Naive B cell (primary cell): ENCODE measurements around the gene DMBT1. TPM values are rescaled to one million over a fixed set of nuclear protein-coding genes. Genes with fewer than 3 reads are reported as not detected.

Source experiments
- ATAC-seq, 2 donors: fragments of 150-1000 bp; cut with Tn5 transposase; 2 replicates each; pipeline ENCODE4 v1.10.0; 2021; ENCODE audit warnings: low read depth in 2 of 2, mild to moderate bottlenecking in 2 of 2, moderate library complexity in 2 of 2
- DNase-seq: peaks from one replicate; pipeline ENCODE4 v3.0.0; 2022
- H3K27ac Mint-ChIP-seq, 6 donors: one replicate each; pipeline ENCODE4 v1.8.0; 2020 to 2022; ENCODE audit warnings: mild to moderate bottlenecking in 6 of 6, mixed read lengths in 6 of 6, moderate library complexity in 5 of 6, inconsistent platforms in 2 of 6
- H3K27me3 Mint-ChIP-seq, 3 donors: one replicate each; pipeline ENCODE4 v1.8.0; 2021 to 2022; ENCODE audit warnings: mixed read lengths in 3 of 3, mild to moderate bottlenecking in 1 of 3
- H3K36me3 Mint-ChIP-seq, 2 donors: one replicate each; pipeline ENCODE4 v1.8.0; 2020 to 2022; ENCODE audit warnings: mixed read lengths in 2 of 2, inconsistent platforms in 1 of 2, mild to moderate bottlenecking in 1 of 2
- H3K4me1 Mint-ChIP-seq, 3 donors: one replicate each; pipeline ENCODE4 v1.8.0; 2020 to 2022; ENCODE audit warnings: mixed read lengths in 3 of 3, inconsistent platforms in 1 of 3, mild to moderate bottlenecking in 1 of 3, moderate library complexity in 1 of 3
- H3K4me3 Mint-ChIP-seq, 8 donors: one replicate each; pipeline ENCODE4 v1.8.0; 2020 to 2022; ENCODE audit warnings: mild to moderate bottlenecking in 8 of 8, mixed read lengths in 8 of 8, moderate library complexity in 8 of 8, inconsistent platforms in 2 of 8
- H3K9me3 Mint-ChIP-seq, 7 donors: one replicate each; pipeline ENCODE4 v1.8.0; 2020 to 2022; ENCODE audit warnings: mixed read lengths in 7 of 7, mild to moderate bottlenecking in 5 of 7, inconsistent platforms in 2 of 7, moderate library complexity in 1 of 7
- polyA plus RNA-seq, 6 donors: library from polyadenylated mRNA; unstranded; fragments of 300-500 nt; fragmentation: Illumina TruSeq; gene quantifications; one replicate each; pipeline ENCODE4 v1.2.3, GENCODE V29; 2021; ENCODE audit warnings: low read depth in 6 of 6

The DMBT1 gene
- polyA plus RNA-seq = not detected

DNA sequence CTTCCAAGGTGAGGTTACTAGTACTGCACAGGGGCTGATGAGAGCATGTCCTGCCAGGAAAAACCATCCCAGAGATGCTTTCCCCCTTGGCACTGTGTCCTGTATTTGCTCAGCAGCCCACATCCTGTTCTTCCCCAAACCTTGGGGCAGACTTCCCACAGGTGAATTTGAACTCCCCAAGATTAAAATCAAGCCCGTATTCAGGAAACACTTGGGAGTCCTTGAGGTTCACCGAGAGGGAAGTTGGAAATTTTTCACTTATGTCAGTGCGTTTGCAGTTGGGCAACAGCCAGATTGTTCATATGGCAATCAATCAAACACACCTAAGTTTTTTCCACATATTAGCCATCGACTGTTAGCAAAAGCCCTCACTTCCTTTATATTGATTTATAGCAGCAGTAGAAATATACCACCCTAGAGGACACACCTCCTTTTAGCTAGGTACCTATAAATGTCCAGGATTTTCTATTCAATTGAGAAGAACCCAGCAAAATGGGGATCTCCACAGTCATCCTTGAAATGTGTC is at the start of gene DMBT1:
Gene DMBT1, plus strand, starts transcription at position 476 of the 526 bp plus-strand sequence. Its CDS starts 17 bp downstream, at position 493.
- H3K27ac Mint-ChIP-seq = peak within 1 kb of the TSS in 1 of 6 donors; percentile 19
- ATAC-seq = no peak
- H3K36me3 Mint-ChIP-seq = peaks cover 4 to 7% of the 10 kb centered on the region in 2 donors
- H3K4me3 Mint-ChIP-seq = no peak within 1 kb of the TSS
- H3K9me3 Mint-ChIP-seq = peaks cover 2 to 5% (median 4%) of the 10 kb centered on the region in 7 donors
- no peaks in the 10 kb centered on the region for H3K4me1 Mint-ChIP-seq
- peaks cover 43 to 45% (median 43%) of the 10 kb centered on the region in 3 donors for H3K27me3 Mint-ChIP-seq
- DNase-seq = no peak

DNA sequence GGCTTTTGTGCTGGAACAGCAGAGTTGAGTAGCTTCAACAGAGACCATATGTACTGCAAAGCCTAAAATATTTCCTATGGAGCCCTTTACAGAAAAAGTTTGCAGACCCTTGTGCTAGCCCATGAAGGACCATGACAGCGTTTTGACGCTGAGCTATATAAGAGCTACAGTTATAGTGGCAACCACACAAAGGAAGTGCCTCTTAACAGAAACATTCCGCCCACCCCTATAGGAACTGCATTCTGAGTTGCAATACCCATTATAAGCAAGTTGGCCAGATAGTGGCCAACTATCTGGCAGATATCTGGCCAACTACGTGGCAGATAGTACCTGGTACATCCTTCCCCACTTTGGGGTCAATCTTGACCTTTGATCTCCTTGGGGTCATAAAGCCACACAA is 47.5 kb upstream of the DMBT1 start:
- DNase-seq (no peak), ATAC-seq (no peak)
- no peak overlapping the region for H3K4me3 Mint-ChIP-seq
- peaks cover 0 to 3% (median 3%) of the 10 kb centered on the region in 3 donors for H3K4me1 Mint-ChIP-seq
- no peak overlapping the region for H3K27ac Mint-ChIP-seq
- no peaks in the 10 kb centered on the region for H3K36me3 Mint-ChIP-seq
- no peaks in the 10 kb centered on the region for H3K9me3 Mint-ChIP-seq
- peaks cover 4 to 31% (median 12%) of the 10 kb centered on the region in 3 donors for H3K27me3 Mint-ChIP-seq

GRCh38 chr10:122514045-122514840 is 46.3 kb upstream of the DMBT1 start:
- Mint-ChIP-seq H3K9me3 (no peaks in the 10 kb centered on the region), H3K27me3 (peaks cover 7 to 30% (median 8%) of the 10 kb centered on the region in 3 donors), H3K27ac (no peak overlapping the region)

DNA sequence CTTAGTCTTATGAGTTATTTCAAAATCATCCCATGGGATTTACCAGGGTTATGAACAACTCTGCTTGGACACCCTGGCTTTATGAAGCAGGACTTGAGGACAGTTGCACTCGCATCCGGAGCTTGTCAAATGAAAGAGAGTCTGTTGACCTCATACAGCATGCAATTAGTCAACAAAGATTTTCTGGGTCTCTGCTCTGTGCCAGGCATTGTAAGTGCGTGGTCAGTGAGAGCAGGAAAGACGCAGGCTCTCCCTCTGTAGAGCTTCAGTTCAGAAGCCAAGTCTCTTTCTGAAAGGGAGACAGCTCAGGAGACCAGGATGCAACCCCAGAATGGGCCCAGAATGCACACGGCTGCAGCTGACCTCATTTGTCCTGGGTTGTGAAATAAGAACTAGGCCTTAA is 45.5 kb upstream of the DMBT1 start:
- H3K4me1 Mint-ChIP-seq = peaks cover 0 to 3% (median 3%) of the 10 kb centered on the region in 3 donors
- no peak for DNase-seq
- H3K36me3 Mint-ChIP-seq = no peaks in the 10 kb centered on the region
- no peaks in the 10 kb centered on the region for H3K9me3 Mint-ChIP-seq
- no peak overlapping the region for H3K27ac Mint-ChIP-seq
- H3K4me3 Mint-ChIP-seq = no peak overlapping the region
- no peak for ATAC-seq
- H3K27me3 Mint-ChIP-seq = peaks cover 5 to 29% (median 8%) of the 10 kb centered on the region in 3 donors

More at GRCh38 chr10:122514045-122514840, 46.3 kb upstream of the DMBT1 start:
- ATAC-seq (no peak), DNase-seq (no peak)
- Mint-ChIP-seq H3K4me3 (no peak overlapping the region), H3K36me3 (no peaks in the 10 kb centered on the region), H3K4me1 (peaks cover 0 to 3% (median 3%) of the 10 kb centered on the region in 3 donors)

- ATAC-seq (no peak), DNase-seq (no peak)
- H3K4me3 Mint-ChIP-seq = no peak overlapping the region
- H3K9me3 Mint-ChIP-seq = no peaks in the 10 kb centered on the region
- no peaks in the 10 kb centered on the region for H3K36me3 Mint-ChIP-seq
- H3K27me3 Mint-ChIP-seq = peaks cover 5 to 29% (median 8%) of the 10 kb centered on the region in 3 donors
- no peak overlapping the region for H3K27ac Mint-ChIP-seq
- peaks cover 0 to 3% (median 3%) of the 10 kb centered on the region in 3 donors for H3K4me1 Mint-ChIP-seq
Observed at GRCh38 chr10:122515588-122516231, 44.8 kb upstream of the DMBT1 start.

- H3K9me3 Mint-ChIP-seq = no peaks in the 10 kb centered on the region
- H3K36me3 Mint-ChIP-seq = no peaks in the 10 kb centered on the region
- peaks cover 0 to 3% (median 3%) of the 10 kb centered on the region in 3 donors for H3K4me1 Mint-ChIP-seq
- H3K4me3 Mint-ChIP-seq = no peak overlapping the region
- H3K27me3 Mint-ChIP-seq = peaks cover 5 to 34% (median 11%) of the 10 kb centered on the region in 3 donors
- H3K27ac Mint-ChIP-seq = peak overlapping the region in 1 of 6 donors; percentile 65
- ATAC-seq (no peak), DNase-seq (no peak)
Observed at GRCh38 chr10:122516734-122517133, 43.8 kb upstream of the DMBT1 start.

GRCh38 chr10:122519144-122519543 is 41.4 kb upstream of the DMBT1 start:
- H3K36me3 Mint-ChIP-seq = no peaks in the 10 kb centered on the region
- peak overlapping the region in 1 of 6 donors; percentile 66 for H3K27ac Mint-ChIP-seq
- H3K4me3 Mint-ChIP-seq = no peak overlapping the region
- H3K4me1 Mint-ChIP-seq = peaks cover 0 to 3% (median 3%) of the 10 kb centered on the region in 3 donors
- ATAC-seq (no peak), DNase-seq (no peak)
- H3K27me3 Mint-ChIP-seq = peaks cover 5 to 32% (median 11%) of the 10 kb centered on the region in 3 donors
- peaks cover 0 to 4% (median 0%) of the 10 kb centered on the region in 7 donors for H3K9me3 Mint-ChIP-seq

DNA sequence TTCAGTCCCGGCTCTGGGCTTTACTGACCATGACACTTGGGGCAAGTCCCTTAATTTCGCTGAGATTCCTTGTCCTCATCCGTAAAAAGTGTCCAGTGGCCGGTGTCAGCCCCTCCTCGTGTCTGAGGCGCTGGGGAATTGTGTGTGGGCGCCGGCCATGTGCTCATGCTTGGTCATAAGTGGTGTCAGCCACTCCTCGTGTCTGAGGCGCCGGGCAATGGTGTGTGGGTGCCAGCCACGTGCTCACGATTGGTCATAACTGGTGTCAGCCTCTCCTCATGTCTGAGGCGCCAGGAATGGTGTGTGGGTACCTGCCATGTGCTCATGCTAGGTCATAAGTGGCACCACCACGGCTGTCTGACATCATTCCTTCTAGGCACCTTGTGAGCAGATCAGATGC is 40.7 kb upstream of the DMBT1 start:
- Mint-ChIP-seq H3K4me1 (peaks cover 0 to 3% (median 3%) of the 10 kb centered on the region in 3 donors), H3K27me3 (peaks cover 5 to 33% (median 13%) of the 10 kb centered on the region in 3 donors), H3K9me3 (peaks cover 0 to 4% (median 0%) of the 10 kb centered on the region in 7 donors), H3K27ac (no peak overlapping the region), H3K4me3 (peak overlapping the region in 2 of 8 donors; percentile 37 to 74), H3K36me3 (no peaks in the 10 kb centered on the region)
- ATAC-seq = no peak
- no peak for DNase-seq

- Mint-ChIP-seq H3K9me3 (peaks cover 0 to 4% (median 0%) of the 10 kb centered on the region in 7 donors), H3K4me3 (no peak overlapping the region), H3K36me3 (no peaks in the 10 kb centered on the region), H3K27ac (no peak overlapping the region), H3K4me1 (peaks cover 0 to 3% (median 3%) of the 10 kb centered on the region in 3 donors), H3K27me3 (peaks cover 5 to 34% (median 18%) of the 10 kb centered on the region in 3 donors)
- DNase-seq = no peak
- no peak for ATAC-seq
Observed at GRCh38 chr10:122521011-122521410, 39.5 kb upstream of the DMBT1 start.

DNA sequence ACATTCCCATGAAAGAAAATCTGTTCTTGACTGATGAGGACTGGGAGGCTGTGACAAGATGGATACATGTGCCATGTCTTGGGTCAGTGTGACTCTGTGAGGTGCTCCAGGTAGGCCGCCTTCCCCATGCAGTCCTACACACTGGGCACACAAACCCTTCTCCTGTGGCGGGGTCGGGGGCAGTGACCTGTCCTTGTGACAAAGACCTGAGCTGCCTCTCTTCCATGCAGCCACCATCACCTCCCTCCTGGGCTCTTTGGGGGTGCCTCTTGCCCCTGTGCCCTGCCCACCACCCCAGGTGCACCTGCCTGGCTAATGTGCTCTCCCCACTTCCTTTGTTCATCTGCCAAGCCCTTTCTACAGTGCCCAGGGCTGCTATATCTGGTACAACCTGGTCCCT is 35.7 kb upstream of the DMBT1 start:
- H3K27me3 Mint-ChIP-seq = peaks cover 19 to 31% (median 20%) of the 10 kb centered on the region in 3 donors
- H3K4me3 Mint-ChIP-seq = no peak overlapping the region
- no peak overlapping the region for H3K27ac Mint-ChIP-seq
- DNase-seq = no peak
- peaks cover 0 to 4% (median 0%) of the 10 kb centered on the region in 7 donors for H3K9me3 Mint-ChIP-seq
- no peak for ATAC-seq
- H3K36me3 Mint-ChIP-seq = no peaks in the 10 kb centered on the region
- no peaks in the 10 kb centered on the region for H3K4me1 Mint-ChIP-seq

- peaks cover 19 to 37% (median 28%) of the 10 kb centered on the region in 3 donors for H3K27me3 Mint-ChIP-seq
- H3K4me3 Mint-ChIP-seq = no peak overlapping the region
- DNase-seq = no peak
- no peak for ATAC-seq
- no peaks in the 10 kb centered on the region for H3K4me1 Mint-ChIP-seq
- H3K9me3 Mint-ChIP-seq = peaks cover 0 to 4% (median 0%) of the 10 kb centered on the region in 7 donors
- no peak overlapping the region for H3K27ac Mint-ChIP-seq
- H3K36me3 Mint-ChIP-seq = no peaks in the 10 kb centered on the region
Observed at GRCh38 chr10:122525788-122526187, 34.8 kb upstream of the DMBT1 start.

DNA sequence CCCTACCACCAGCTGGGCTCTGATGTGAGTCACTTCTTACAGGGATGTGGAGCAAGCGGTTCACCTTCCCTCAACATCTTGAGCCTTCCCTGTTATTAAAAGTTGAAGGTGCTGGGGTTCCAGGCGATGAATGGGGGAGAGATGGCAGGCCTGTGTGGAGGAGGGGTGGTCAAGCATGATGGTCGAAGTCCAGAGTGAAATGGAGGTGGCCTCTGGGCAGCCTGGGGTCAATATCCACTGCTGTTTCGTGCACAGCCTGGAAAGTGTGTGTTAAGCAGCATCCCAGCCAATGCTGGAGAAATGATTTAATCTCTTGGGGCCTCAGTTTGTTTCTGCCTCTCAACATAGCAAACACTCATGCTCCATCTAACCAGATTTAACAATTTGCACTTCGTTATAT is 33.7 kb upstream of the DMBT1 start:
- no peaks in the 10 kb centered on the region for H3K36me3 Mint-ChIP-seq
- H3K4me1 Mint-ChIP-seq = no peaks in the 10 kb centered on the region
- H3K27ac Mint-ChIP-seq = peak overlapping the region in 1 of 6 donors; percentile 72
- H3K27me3 Mint-ChIP-seq = peaks cover 21 to 38% (median 28%) of the 10 kb centered on the region in 3 donors
- ATAC-seq (no peak), DNase-seq (no peak)
- H3K9me3 Mint-ChIP-seq = peaks cover 0 to 5% (median 0%) of the 10 kb centered on the region in 7 donors
- no peak overlapping the region for H3K4me3 Mint-ChIP-seq

DNA sequence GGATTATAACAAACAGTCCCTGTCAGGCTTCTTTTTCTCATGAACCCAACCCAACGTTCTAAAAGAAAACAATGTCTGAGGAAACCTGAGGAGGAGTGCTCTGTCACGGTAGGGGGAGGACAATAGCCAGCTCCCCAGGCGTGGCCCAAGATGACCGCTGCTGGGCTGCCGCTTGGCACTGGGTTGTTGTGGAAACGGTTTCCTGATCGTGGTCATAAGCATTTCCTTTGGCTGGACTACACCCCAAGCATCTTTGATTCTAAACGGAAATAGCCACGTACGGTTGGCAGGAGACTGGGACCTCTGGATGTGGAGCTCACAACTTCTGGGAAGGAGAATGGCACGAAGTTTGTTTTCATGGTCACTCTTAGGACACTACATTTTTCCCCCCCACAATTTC is 30.4 kb upstream of the DMBT1 start:
- peaks cover 0 to 2% (median 0%) of the 10 kb centered on the region in 7 donors for H3K9me3 Mint-ChIP-seq
- no peaks in the 10 kb centered on the region for H3K36me3 Mint-ChIP-seq
- H3K27ac Mint-ChIP-seq = no peak overlapping the region
- H3K27me3 Mint-ChIP-seq = peaks cover 13 to 34% (median 33%) of the 10 kb centered on the region in 3 donors
- DNase-seq (no peak), ATAC-seq (no peak)
- H3K4me1 Mint-ChIP-seq = no peaks in the 10 kb centered on the region
- no peak overlapping the region for H3K4me3 Mint-ChIP-seq
